Loucy (cell line): ENCODE data around the gene MCM8.
"Not testable (repeated sequence)": the region's sequence is repeated elsewhere in the genome, so short reads cannot be mapped to it uniquely, and the experiment has no call there.

Experiments used
- EZH2phosphoT487 ChIP-seq: fragments of 200-600 bp; IDR thresholded peaks from 2 replicates; pipeline ENCODE4 v1.6.1; 2018; ENCODE audit warnings: antibody characterized with exemption, mild to moderate bottlenecking, moderate library complexity, borderline replicate concordance
- TF ChIP-seq, protein P1 (sequence below): fragments of 200-600 bp; sonication (generic); conservative IDR thresholded peaks from 2 replicates; pipeline ENCODE4 v1.5.1; 2014; ENCODE audit warnings: mild to moderate bottlenecking, antibody characterized with exemption, low read length

- TF ChIP-seq, protein P1, sequence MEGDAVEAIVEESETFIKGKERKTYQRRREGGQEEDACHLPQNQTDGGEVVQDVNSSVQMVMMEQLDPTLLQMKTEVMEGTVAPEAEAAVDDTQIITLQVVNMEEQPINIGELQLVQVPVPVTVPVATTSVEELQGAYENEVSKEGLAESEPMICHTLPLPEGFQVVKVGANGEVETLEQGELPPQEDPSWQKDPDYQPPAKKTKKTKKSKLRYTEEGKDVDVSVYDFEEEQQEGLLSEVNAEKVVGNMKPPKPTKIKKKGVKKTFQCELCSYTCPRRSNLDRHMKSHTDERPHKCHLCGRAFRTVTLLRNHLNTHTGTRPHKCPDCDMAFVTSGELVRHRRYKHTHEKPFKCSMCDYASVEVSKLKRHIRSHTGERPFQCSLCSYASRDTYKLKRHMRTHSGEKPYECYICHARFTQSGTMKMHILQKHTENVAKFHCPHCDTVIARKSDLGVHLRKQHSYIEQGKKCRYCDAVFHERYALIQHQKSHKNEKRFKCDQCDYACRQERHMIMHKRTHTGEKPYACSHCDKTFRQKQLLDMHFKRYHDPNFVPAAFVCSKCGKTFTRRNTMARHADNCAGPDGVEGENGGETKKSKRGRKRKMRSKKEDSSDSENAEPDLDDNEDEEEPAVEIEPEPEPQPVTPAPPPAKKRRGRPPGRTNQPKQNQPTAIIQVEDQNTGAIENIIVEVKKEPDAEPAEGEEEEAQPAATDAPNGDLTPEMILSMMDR, result not testable (repeated sequence)
- TF ChIP-seq EZH2phosphoT487, result not testable (repeated sequence)
These were observed 82.5 kb downstream of the MCM8 start for GRCh38 chr20:6032907-6033306.
